H1 (cell line): ENCODE data around the gene RGL3. TPM values are rescaled to one million over a fixed set of nuclear protein-coding genes. Genes with fewer than 3 reads are reported as not detected.

Experiments used
- CTCF ChIA-PET: fragments of 300-600 bp; sonication (Branson Sonifier 250); formaldehyde crosslinking; loops from one replicate; lab custom pipeline; 2021; ENCODE audit not compliant: partially characterized antibody; lab: Charles Lee
- POLR2A ChIA-PET: fragments of 300-600 bp; sonication (Branson Sonifier 250); formaldehyde crosslinking; loops from one replicate; lab custom pipeline; 2021; ENCODE audit warnings: inconsistent platforms; ENCODE audit not compliant: partially characterized antibody; lab: Charles Lee
- DNase-seq, 2 experiments: peaks; one replicate each; pipeline versions ENCODE4 v3.0.0 to v3.0.0-alpha.2; 2010 to 2022; ENCODE audit warnings: low spot score in 2 of 2, low read depth in 1 of 2, mixed read lengths in 1 of 2
- FAIRE-seq: peaks from 2 replicates; lab custom pipeline; 2011; peaks lifted over from hg19 to GRCh38; lab: Jason Lieb, UNC
- H2AFZ ChIP-seq: 2 replicates; pipeline ENCODE4 v1.8.1; 2012; ENCODE audit warnings: low read length, inconsistent platforms
- H2AK5ac ChIP-seq: 2 replicates; pipeline ENCODE4 v1.6.1; 2013; ENCODE audit warnings: low read depth, low read length
- H2BK120ac ChIP-seq: replicated peaks from 2 replicates; pipeline ENCODE3; 2013; ENCODE audit warnings: low read depth, low read length, inconsistent platforms
- H2BK12ac ChIP-seq: 2 replicates; pipeline ENCODE4 v1.6.1; 2013; ENCODE audit warnings: low read depth, low read length
- H2BK15ac ChIP-seq: 2 replicates; pipeline ENCODE4 v1.6.1; 2013; ENCODE audit warnings: low read length
- H2BK20ac ChIP-seq: 2 replicates; pipeline ENCODE4 v1.6.1; 2013; ENCODE audit warnings: low read length
- H2BK5ac ChIP-seq: 2 replicates; pipeline ENCODE4 v1.6.1; 2013; ENCODE audit warnings: low read depth, low read length
- H3K14ac ChIP-seq: 2 replicates; pipeline ENCODE4 v1.6.1; 2013; ENCODE audit warnings: inconsistent platforms; ENCODE audit not compliant: insufficient read length
- H3K18ac ChIP-seq: 2 replicates; pipeline ENCODE4 v1.6.1; 2013; ENCODE audit warnings: low read length; ENCODE audit errors: extremely low read depth
- H3K23ac ChIP-seq: 2 replicates; pipeline ENCODE4 v1.6.1; 2013; ENCODE audit warnings: inconsistent platforms; ENCODE audit not compliant: insufficient read length
- H3K23me2 ChIP-seq: 2 replicates; pipeline ENCODE4 v1.6.1; 2013; ENCODE audit warnings: low read depth, low read length
- H3K27ac ChIP-seq: 2 replicates; pipeline ENCODE4 v1.6.1; 2011; ENCODE audit warnings: low read depth, low read length, inconsistent platforms
- H3K27me3 ChIP-seq, 4 experiments: replicated peaks in 1 of 4; 1 replicate in 1 of 4; 2 replicates in 3 of 4; pipeline versions ENCODE4 v1.6.1 to v1.8.1; 2011 to 2013; ENCODE audit warnings: low read length in 3 of 4, mild to moderate bottlenecking in 3 of 4, inconsistent platforms in 2 of 4, mixed read lengths in 2 of 4, moderate library complexity in 1 of 4; ENCODE audit not compliant: control insufficient read depth in 3 of 4, insufficient read depth in 3 of 4; ENCODE audit errors: extremely low read depth in 1 of 4
- H3K36me3 ChIP-seq, 4 experiments: 2 replicates each; pipeline versions ENCODE4 v1.6.1 to v1.8.1; 2011 to 2013; ENCODE audit warnings: mild to moderate bottlenecking in 4 of 4, low read length in 3 of 4, moderate library complexity in 2 of 4, control low read depth in 1 of 4, inconsistent platforms in 1 of 4; ENCODE audit not compliant: insufficient read depth in 4 of 4, control insufficient read depth in 2 of 4
- H3K4ac ChIP-seq: replicated peaks from 2 replicates; pipeline ENCODE3; 2013; ENCODE audit warnings: low read length, low read depth, mixed read lengths, inconsistent platforms; ENCODE audit not compliant: insufficient read length
- H3K4me1 ChIP-seq, 4 experiments: replicated peaks in 1 of 4; 1 replicate in 1 of 4; 2 replicates in 3 of 4; pipeline versions ENCODE4 v1.6.1 to v1.8.1; 2011 to 2013; ENCODE audit warnings: low read length in 3 of 4, inconsistent platforms in 2 of 4, mixed read lengths in 1 of 4; ENCODE audit not compliant: insufficient read depth in 4 of 4, control insufficient read depth in 3 of 4
- H3K4me2 ChIP-seq, 2 experiments: 2 replicates each; pipeline versions ENCODE4 v1.6.1 to v1.8.1; 2011 to 2013; ENCODE audit warnings: low read depth in 2 of 2, low read length in 2 of 2, control low read depth in 1 of 2, inconsistent platforms in 1 of 2, mild to moderate bottlenecking in 1 of 2; ENCODE audit not compliant: insufficient read depth in 1 of 2
- H3K4me3 ChIP-seq, 4 experiments: fragments of 200-600, 300-600 bp in 1 of 4; sonication (generic), shearing (Covaris generic), sonication (Bioruptor Twin) in 1 of 4; 2 replicates each; pipeline versions ENCODE4 v1.5.1 to v1.8.1; 2011 to 2016; ENCODE audit warnings: low read length in 4 of 4, low read depth in 3 of 4, control low read depth in 2 of 4, inconsistent platforms in 2 of 4, mild to moderate bottlenecking in 2 of 4, mixed read lengths in 1 of 4, moderate library complexity in 1 of 4; ENCODE audit not compliant: insufficient read depth in 2 of 4; ENCODE audit errors: extremely low read depth in 1 of 4
- H3K56ac ChIP-seq: replicated peaks from 2 replicates; pipeline ENCODE3; 2013; ENCODE audit warnings: low read depth, mild to moderate bottlenecking, mixed read lengths, low read length, inconsistent platforms; ENCODE audit not compliant: insufficient read length
- H3K79me1 ChIP-seq: 2 replicates; pipeline ENCODE4 v1.6.1; 2013; ENCODE audit warnings: low read depth, low read length, control low read depth
- H3K79me2 ChIP-seq, 2 experiments: 2 replicates each; pipeline versions ENCODE4 v1.6.1 to v1.8.1; 2012 to 2013; ENCODE audit warnings: low read length in 2 of 2, mild to moderate bottlenecking in 2 of 2, inconsistent platforms in 1 of 2; ENCODE audit not compliant: insufficient read depth in 2 of 2, control insufficient read depth in 1 of 2
- H3K9ac ChIP-seq, 4 experiments: replicated peaks in 1 of 4; 1 replicate in 1 of 4; 2 replicates in 3 of 4; pipeline versions ENCODE4 v1.6.1 to v1.8.1; 2011 to 2013; ENCODE audit warnings: low read depth in 3 of 4, low read length in 3 of 4, control low read depth in 2 of 4, mild to moderate bottlenecking in 2 of 4, moderate library complexity in 2 of 4, inconsistent platforms in 1 of 4; ENCODE audit errors: extremely low read depth in 1 of 4
- H3K9me3 ChIP-seq, 2 experiments: 2 replicates each; pipeline versions ENCODE4 v1.6.1 to v1.8.1; 2012 to 2013; ENCODE audit warnings: mild to moderate bottlenecking in 2 of 2, moderate library complexity in 2 of 2, control low read depth in 1 of 2, inconsistent platforms in 1 of 2, low read depth in 1 of 2, low read length in 1 of 2, mixed read lengths in 1 of 2; ENCODE audit not compliant: insufficient read depth in 2 of 2
- H4K20me1 ChIP-seq, 2 experiments: replicated peaks in 1 of 2; 2 replicates each; pipeline versions ENCODE3 to v1.8.1; 2011 to 2013; ENCODE audit warnings: inconsistent platforms in 2 of 2, low read length in 2 of 2, mild to moderate bottlenecking in 1 of 2; ENCODE audit not compliant: insufficient read depth in 2 of 2, control insufficient read depth in 1 of 2
- H4K5ac ChIP-seq: 2 replicates; pipeline ENCODE4 v1.6.1; 2013; ENCODE audit warnings: low read length, low read depth, mixed read lengths, inconsistent platforms; ENCODE audit not compliant: insufficient read length
- H4K8ac ChIP-seq: 2 replicates; pipeline ENCODE4 v1.8.0; 2013; ENCODE audit warnings: mild to moderate bottlenecking, moderate library complexity, low read length, inconsistent platforms; ENCODE audit not compliant: insufficient read depth; ENCODE audit errors: extremely low read depth
- H4K91ac ChIP-seq: replicated peaks from 2 replicates; pipeline ENCODE3; 2013; ENCODE audit warnings: low read length, mixed read lengths, inconsistent platforms; ENCODE audit not compliant: insufficient read length
- CBX5 ChIP-seq: fragments of 300-800, 300-1000 bp; sonication (generic); IDR thresholded peaks from 2 replicates; pipeline ENCODE4 v1.7.1; 2016; ENCODE audit warnings: antibody characterized with exemption, low read length, low read depth
- ZNF274 ChIP-seq: IDR thresholded peaks from 2 replicates; pipeline ENCODE4 v1.7.0; 2012; ENCODE audit warnings: low read length, borderline replicate concordance; ENCODE audit errors: extremely low read depth
- WGBS, 2 experiments: shearing (Covaris generic) in 1 of 2; methylation state at CpG; one replicate each; pipeline versions ENCODE4 v1.1.6 to v1.1.7; 2013 to 2015; ENCODE audit warnings: low lambda C conversion rate in 2 of 2, mixed read lengths in 2 of 2, inconsistent platforms in 1 of 2, low coverage in 1 of 2, missing lambda C conversion rate in 1 of 2; ENCODE audit not compliant: insufficient replicate concordance in 2 of 2, insufficient coverage in 1 of 2, insufficient read length in 1 of 2; ENCODE audit errors: extremely low coverage in 1 of 2, missing lambda C conversion rate in 1 of 2; 5-methylcytosine and 5-hydroxymethylcytosine counted together
- polyA plus RNA-seq, 7 experiments: library from polyadenylated mRNA; depleted of rRNA in 3 of 7; stranded (reverse) in 5 of 7; unstranded in 2 of 7; fragments of >200 nt in 5 of 7; fragments of 200-250 nt in 2 of 7; gene quantifications; 1 replicate in 5 of 7; 2 replicates in 1 of 7; 4 replicates in 1 of 7; pipeline versions ENCODE4 v1.2.1 to v1.2.3, GENCODE V29; 2011 to 2013; ENCODE audit warnings: missing spikeins in 2 of 7, mixed read lengths in 2 of 7
- total RNA-seq: library from RNA; stranded (reverse); fragmentation: NEBNext Ultra II Directional; extraction: Animal tissue kit (Norgen Biotek cat#: 25700); gene quantifications from 2 replicates; pipeline ENCODE4 v1.2.1, GENCODE V29; 2021
- TF ChIP-seq, protein P1 (sequence below): IDR thresholded peaks from 2 replicates; pipeline ENCODE4 v1.6.1; 2011; ENCODE audit warnings: low read length, improper control_type of control experiment

RGL3 gene
- total and polyA plus RNA-seq, 2 of the 8 experiments (the other 6 are each of a cell fraction or from before 2014, with no cell fraction given): 36.9 to 40.9 TPM

DNA sequence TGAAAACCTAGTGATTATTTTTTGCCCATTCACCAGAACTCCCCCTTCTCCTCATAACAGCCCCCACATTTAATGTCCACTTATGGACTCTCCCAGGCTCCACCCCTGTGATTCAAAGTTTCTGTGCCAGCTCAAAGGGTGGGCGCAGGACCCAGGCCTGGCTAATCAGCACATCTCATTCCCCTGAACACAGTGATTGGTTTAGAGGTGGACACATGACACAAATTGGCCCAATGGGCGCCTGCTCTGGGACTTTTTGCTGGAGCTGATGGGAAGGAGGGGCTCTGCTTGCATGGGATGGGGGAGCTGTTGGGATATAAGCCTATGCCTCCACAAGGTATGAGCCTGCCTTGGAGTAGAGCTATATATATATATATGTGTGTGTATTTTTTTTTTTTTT, 28.8 kb downstream of the RGL3 start:
- POLR2A ChIA-PET: interaction anchor here (1.1 to 2.9 kb wide), 7 partner anchors 10 to 28 kb away, joined by 4 to 12 read pairs (median 5); partner anchors contain the start of gene SWSAP1
- CTCF ChIA-PET: interaction anchor here (1.0 to 2.6 kb wide), 7 partner anchors 9 to 186 kb away, joined by 3 to 23 read pairs (median 5); partner anchors contain the start of gene ODAD3
- no peaks in the 10 kb centered on the region for H3K27me3 ChIP-seq
- H2AFZ ChIP-seq: no peak overlapping the region
- no peak overlapping the region for H3K23ac ChIP-seq
- no peak overlapping the region for H2BK12ac ChIP-seq
- no peak overlapping the region for H3K4ac ChIP-seq
- H2BK15ac ChIP-seq: no peak overlapping the region
- DNase-seq: no peak
- H4K5ac ChIP-seq: no peak overlapping the region
- no peak overlapping the region for H3K27ac ChIP-seq
- no peak overlapping the region for H3K14ac ChIP-seq
- H3K56ac ChIP-seq: no peak overlapping the region
- no peak overlapping the region for H3K4me2 ChIP-seq
- no peaks in the 10 kb centered on the region for H3K79me2 ChIP-seq
- H3K9me3 ChIP-seq: peaks cover 0 to 3% of the 10 kb centered on the region in 2 experiments; a peak in 2 of 4 replicates
- H4K20me1 ChIP-seq: no peaks in the 10 kb centered on the region
- FAIRE-seq: no peak
- no peak overlapping the region for H2BK20ac ChIP-seq
- H3K79me1 ChIP-seq: no peaks in the 10 kb centered on the region
- H3K4me1 ChIP-seq: peaks cover 0 to 2% (median 0%) of the 10 kb centered on the region in 4 experiments; a peak in 1 of 7 replicates
- H3K4me3 ChIP-seq: no peak overlapping the region
- H3K36me3 ChIP-seq: no peaks in the 10 kb centered on the region; a peak in 4 of 8 replicates
- H4K91ac ChIP-seq: no peak overlapping the region
- H2BK5ac ChIP-seq: no peak overlapping the region
- 85% methylated on average over 2 of the region's 2 CpGs; no CpG with 5 or more reads in 1 of the 2 experiments for WGBS, 2 experiments
- peaks cover 2% of the 10 kb centered on the region; the same call in 1 of the 2 replicates for H3K23me2 ChIP-seq
- no peak overlapping the region for H2BK120ac ChIP-seq
- H4K8ac ChIP-seq: no peak overlapping the region
- H3K18ac ChIP-seq: no peak overlapping the region
- H3K9ac ChIP-seq: no peak overlapping the region
- no peak overlapping the region for H2AK5ac ChIP-seq
- TF ChIP-seq ZNF274: no peak
- TF ChIP-seq, protein P1, sequence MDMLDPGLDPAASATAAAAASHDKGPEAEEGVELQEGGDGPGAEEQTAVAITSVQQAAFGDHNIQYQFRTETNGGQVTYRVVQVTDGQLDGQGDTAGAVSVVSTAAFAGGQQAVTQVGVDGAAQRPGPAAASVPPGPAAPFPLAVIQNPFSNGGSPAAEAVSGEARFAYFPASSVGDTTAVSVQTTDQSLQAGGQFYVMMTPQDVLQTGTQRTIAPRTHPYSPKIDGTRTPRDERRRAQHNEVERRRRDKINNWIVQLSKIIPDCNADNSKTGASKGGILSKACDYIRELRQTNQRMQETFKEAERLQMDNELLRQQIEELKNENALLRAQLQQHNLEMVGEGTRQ: peak; percentile 50; the same call in 1 of the 2 replicates
- no peak for TF ChIP-seq CBX5
- TF ChIP-seq, all 59 proteins: peak for 1
